ENCODE results near the gene CYCS. TPM values are rescaled to one million over a fixed set of nuclear protein-coding genes. Genes with fewer than 3 reads are reported as not detected.

The CYCS gene
- total RNA-seq, 1 donor, result 40.2 TPM

DNA sequence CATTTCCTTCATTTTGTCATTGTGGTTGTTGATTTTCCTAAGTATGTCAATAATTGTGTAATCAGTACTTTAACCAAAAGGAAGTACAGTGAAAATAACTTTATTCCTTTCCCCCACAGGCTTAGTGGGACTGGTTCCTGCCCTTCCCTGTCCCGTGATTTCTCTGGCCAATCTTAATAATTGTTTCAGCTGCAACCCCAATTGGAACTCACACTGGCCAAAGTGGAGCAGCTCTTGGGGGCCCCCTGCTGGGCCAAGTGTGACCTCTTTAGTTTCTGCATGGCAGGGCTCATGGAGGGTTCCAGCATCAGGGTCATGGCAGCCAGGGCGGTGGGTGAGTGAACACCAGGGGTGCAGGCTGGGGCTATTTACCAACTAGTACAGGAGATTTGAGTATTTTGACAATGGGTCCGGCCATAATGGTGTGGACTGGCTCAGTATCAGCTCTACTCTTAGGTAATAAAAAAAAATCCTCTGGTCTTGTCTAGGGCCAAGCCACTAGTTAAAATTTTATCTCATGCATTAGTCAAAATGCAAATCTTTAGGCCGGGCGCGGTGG lies 31.7 kb downstream of the CYCS start:
- H3K4me3 ChIP-seq (ENCODE audit: low read depth, low read length), result no peak overlapping the region
- DNase-seq (ENCODE audit: low read depth), result peak; percentile 79

GRCh38 chr7:25091779-25092178 lies 33.3 kb downstream of the CYCS start:
- TF ChIP-seq CTCF (IDR thresholded peaks at IDR 0.05; ENCODE audit: insufficient read depth, low read depth, low read length), result no peak
- no peak overlapping the region for H3K4me3 ChIP-seq (ENCODE audit: low read depth, low read length)
- DNase-seq (ENCODE audit: low read depth), result no peak

More for the DNA sequence above, 31.7 kb downstream of the CYCS start:
- peak; percentile 96 for TF ChIP-seq CTCF (IDR thresholded peaks at IDR 0.05; ENCODE audit: insufficient read depth, low read depth, low read length)

DNA sequence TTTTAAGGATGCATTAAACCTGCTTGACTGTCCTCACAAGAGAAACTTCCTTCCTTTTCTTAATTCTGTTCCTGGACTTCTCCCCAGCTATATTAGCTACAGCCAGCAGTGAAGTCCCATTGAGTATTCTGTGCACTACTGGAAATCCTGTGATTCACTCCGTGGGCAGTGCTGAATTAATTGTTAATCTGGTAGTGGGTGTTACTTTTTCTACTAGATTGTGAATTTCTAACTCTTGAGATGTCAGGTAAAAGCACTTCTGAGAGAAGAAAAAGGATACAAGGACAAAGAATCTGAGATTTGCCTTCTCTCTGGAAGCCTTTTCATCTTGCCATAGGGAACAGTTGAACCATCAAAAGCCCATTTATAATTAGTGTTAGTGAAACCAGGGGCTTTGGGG lies 33.9 kb downstream of the CYCS start:
- DNase-seq (ENCODE audit: low read depth), result no peak

GRCh38 chr7:25090374-25090773 lies 34.7 kb downstream of the CYCS start:
- no peak for DNase-seq (ENCODE audit: low read depth)
- TF ChIP-seq CTCF (IDR thresholded peaks at IDR 0.05; ENCODE audit: insufficient read depth, low read depth, low read length), result no peak
- H3K4me3 ChIP-seq (ENCODE audit: low read depth, low read length), result no peak overlapping the region

More for the DNA sequence above, 33.9 kb downstream of the CYCS start:
- no peak for TF ChIP-seq CTCF (IDR thresholded peaks at IDR 0.05; ENCODE audit: insufficient read depth, low read depth, low read length)
- no peak overlapping the region for H3K4me3 ChIP-seq (ENCODE audit: low read depth, low read length)

GRCh38 chr7:25087855-25088254 lies 37.2 kb downstream of the CYCS start:
- no peak for DNase-seq (ENCODE audit: low read depth)
- no peak for TF ChIP-seq CTCF (IDR thresholded peaks at IDR 0.05; ENCODE audit: insufficient read depth, low read depth, low read length)
- H3K4me3 ChIP-seq (ENCODE audit: low read depth, low read length), result no peak overlapping the region

GRCh38 chr7:25084821-25085220 lies 40.2 kb downstream of the CYCS start:
- DNase-seq (ENCODE audit: low read depth), result no peak

More at GRCh38 chr7:25084821-25085220, 40.2 kb downstream of the CYCS start:
- H3K4me3 ChIP-seq (ENCODE audit: low read depth, low read length), result no peak overlapping the region
- no peak for TF ChIP-seq CTCF (IDR thresholded peaks at IDR 0.05; ENCODE audit: insufficient read depth, low read depth, low read length)
